NCI-H2171 (cell line): ENCODE data around the gene PTGER3.

ENCODE experiments used
- DNase-seq: peaks from one replicate; lab custom pipeline; 2025; lab: John Stamatoyannopoulos, UW

Gene PTGER3

GRCh38 chr1:71049951-71050598 lies 2.5 kb upstream of the PTGER3 start:
- peak; percentile 4 for DNase-seq

- DNase-seq = no peak
Measured at GRCh38 chr1:71046891-71047634, 553 bp downstream of the PTGER3 start.

DNA sequence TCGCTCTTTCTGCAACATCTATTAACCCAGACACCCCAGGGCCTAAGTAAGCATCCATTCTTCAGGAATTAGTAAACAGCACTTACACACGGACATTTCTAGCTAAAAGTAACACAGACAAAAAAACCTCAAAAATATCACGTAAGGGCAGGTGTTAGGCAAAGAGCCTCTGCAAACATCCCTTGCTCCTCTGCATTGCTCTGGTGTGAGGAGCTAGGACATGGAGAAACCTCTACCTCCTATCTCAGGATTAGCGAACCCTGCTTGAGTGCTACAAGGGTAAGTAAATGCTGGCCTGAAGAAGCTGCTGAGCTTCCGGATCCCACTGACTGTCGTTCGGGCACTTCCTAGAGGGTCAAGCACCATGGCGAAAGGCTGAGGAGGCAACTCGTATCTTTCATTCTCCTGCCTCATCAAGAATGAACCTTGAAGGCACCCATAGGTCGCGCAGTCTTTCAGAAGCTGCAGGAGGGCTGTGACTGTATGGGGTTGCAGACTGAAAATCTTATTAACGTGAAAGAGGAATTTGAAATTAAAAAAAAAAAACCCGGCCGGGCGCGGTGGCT lies 2.1 kb downstream of the PTGER3 start:
- no peak for DNase-seq

DNA sequence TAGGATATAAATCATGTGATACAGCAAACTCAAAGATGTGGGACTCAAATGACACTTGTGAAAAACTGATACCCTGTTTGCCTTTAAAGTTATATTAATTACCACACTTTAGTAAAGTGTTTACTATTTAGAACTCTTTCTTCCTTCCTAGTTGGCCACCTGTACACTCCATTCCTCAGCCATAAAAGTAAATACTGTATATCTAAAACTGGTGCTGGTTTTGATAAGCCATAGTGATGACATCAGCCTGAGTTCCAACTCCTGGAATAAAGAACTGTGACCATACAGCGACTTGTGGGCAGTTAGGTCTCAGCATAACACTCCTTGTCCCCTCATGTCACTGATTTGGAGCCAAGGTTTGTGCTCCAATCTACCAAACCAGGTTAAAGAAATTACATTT lies 2.8 kb downstream of the PTGER3 start:
- DNase-seq = no peak

- no peak for DNase-seq
Measured at GRCh38 chr1:71043065-71043464, 4.6 kb downstream of the PTGER3 start.

DNA sequence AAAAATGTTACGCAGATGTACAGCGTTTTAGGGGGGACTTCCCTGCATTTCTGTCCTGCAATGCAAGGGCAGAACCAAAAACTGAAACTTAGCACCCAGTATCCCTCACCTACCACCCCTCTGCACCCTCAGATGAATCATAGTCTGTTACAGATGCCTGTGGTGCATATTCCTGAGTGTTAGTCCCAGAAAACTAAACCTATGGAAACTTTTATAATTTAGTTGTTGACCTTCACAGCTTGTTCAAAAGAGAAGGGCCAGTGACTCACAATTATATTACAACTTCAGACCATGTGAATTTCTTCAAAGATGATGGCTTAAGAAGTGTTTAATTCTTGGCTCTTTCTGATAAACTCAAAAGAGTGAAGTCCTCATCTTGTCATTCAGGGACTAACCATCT lies 5.8 kb downstream of the PTGER3 start:
- DNase-seq = no peak

GRCh38 chr1:71039661-71040262 lies 7.9 kb downstream of the PTGER3 start:
- no peak for DNase-seq

DNA sequence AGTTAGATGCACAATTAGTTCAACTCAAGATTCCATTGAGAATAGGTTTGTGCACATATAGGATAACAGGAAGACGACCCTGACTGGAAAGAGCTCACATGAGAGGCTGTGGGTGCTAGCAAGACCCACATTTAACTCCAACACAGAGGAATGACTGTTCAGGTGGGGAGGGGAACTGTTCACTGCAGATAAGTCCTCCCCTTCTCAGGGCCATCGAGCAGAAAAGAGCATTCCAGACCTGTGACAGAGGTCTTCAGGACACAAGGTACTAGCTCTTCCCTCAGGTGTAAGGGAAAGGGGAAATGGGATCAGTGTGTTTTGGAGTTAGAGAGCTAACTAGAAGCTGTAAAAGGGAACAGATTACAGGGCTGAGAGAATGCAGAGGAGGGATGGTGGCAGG lies 8.7 kb downstream of the PTGER3 start:
- DNase-seq = no peak

- no peak for DNase-seq
Measured at GRCh38 chr1:71037829-71038620, 9.6 kb downstream of the PTGER3 start.

GRCh38 chr1:71037066-71037465 lies 10.6 kb downstream of the PTGER3 start:
- DNase-seq = no peak

DNA sequence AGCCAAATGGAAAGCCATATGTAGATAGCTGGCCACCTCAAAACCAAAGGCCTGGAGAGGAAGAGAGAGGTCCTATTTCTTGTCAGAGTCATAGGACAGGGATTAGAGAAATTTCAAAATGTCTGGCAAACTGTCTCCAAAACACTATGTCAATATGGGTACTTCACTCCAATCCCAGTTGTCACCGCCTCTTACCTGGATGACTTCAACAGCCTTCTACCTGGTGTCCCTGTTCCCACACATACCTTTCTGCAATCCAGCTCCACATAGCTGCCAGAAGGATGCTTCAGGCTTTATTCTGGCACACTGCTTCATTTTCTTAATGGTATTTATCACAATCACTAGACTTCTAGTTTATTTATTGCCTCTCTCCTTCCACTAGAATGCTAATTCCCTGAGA lies 14.5 kb downstream of the PTGER3 start:
- DNase-seq = no peak

DNA sequence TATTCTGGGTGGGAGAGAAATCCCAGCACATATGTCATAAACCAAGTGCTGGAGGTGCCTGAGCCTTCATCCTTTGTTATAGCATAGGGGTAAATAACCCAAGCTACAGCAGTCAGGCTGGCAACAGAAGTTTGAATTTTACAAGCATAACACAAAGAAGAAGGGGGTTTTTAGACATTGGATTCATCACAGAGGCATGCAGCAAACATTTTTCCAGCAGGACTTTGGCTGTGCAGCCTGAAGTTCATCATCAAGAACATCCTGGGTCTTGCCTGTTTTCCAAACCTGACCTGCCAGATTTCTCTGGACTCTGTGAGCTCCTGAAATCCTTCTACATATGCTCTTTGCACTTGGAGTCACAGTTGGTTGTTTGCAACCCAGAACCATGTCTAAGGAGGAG lies 16.2 kb downstream of the PTGER3 start:
- no peak for DNase-seq

- DNase-seq = no peak
Measured at GRCh38 chr1:71030026-71030425, 17.6 kb downstream of the PTGER3 start.

- DNase-seq = no peak
Measured at GRCh38 chr1:71028981-71029380, 18.6 kb downstream of the PTGER3 start.

- DNase-seq = no peak
Measured at GRCh38 chr1:71027991-71028390, 19.6 kb downstream of the PTGER3 start.

DNA sequence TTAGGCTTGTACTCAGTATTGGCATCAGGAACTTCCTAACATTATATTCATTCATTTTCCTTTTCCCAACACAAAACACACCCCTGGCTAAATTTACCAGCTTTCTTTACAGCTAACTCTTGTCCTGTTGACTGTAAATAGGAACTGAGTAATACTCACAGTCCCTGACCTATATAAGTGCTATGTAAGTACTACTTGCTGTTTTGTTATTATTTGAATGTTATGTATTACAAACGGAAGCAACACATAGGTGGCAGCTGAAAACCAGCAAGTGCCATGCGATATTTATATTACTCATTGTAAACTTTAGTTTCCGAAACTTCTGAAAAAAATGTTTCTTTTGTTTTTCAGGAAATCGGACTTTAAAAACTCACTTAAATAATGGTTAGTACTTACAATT lies 21.5 kb downstream of the PTGER3 start:
- DNase-seq = no peak

DNA sequence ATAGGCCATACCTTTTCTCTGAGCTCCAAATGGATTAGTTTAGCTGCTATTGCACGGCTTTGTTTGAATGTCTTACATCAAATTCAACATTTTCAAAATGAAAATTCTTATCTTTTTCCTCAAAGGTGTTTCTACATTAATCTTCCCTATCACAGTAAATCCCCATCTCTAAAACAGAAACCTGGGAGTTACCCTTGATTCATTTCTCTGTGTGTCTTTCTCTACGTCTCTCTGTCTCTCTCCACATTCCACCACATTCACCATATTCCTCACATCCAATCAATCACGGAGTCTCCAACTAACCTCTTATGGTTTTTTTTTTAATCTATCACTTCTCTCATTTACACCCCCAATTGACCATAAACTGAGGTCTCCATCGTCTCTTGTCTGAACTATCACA lies 24.1 kb downstream of the PTGER3 start:
- no peak for DNase-seq

DNA sequence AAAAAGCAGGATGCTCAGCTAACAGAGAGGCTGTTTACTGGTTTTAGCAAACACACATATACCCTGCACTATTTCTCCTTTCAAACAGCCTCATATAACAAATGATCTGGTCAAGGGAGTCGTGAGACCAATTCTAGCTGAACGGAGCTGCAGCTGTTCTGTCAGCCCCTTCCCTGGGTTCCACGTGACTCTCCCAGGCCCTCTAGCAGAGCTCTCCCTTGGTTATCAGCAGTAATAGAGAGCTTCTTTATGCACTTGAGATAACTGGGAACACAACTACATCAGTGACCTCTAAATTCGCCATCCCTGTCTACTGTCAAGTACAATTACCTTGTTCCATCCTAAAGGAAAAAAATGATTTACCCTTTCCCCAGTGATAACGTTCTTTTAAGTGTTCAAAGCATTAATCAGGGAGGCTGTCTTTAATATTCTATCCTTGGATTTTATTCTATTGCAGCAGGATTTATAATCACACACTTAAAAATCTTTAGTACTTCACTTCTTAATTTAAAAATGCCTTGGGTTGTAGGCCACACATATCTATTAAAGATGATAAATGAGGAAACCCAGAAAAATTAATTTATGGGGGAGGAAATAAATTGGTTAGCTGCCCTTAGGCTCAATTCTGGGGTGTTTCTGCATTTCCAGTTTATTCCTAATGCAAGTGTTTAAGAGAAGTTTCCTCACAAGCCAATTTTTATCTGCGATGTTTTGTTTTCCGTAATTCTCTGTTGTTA lies 28.2 kb downstream of the PTGER3 start:
- no peak for DNase-seq

- no peak for DNase-seq
Measured at GRCh38 chr1:71018791-71019190, 28.8 kb downstream of the PTGER3 start.

DNA sequence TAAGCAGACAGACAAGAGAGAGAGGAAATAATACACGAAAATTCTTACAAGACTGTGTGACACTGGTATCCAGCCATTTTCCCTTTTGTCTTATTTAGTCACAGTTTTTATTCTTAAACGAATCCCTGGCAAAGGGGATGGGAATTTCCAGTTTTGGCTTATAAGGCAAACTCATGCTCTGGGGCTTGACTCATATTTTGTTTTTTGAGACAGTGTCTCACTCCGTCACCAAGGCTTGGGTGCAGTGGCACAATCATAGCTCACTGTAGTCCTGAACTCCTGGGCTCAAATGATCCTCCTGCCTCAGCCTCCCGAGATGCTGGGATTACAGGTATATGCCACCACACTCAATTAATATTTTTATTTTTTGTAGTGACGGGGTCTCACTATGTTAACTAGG lies 31.9 kb downstream of the PTGER3 start:
- no peak for DNase-seq

GRCh38 chr1:71014178-71014579 lies 33.4 kb downstream of the PTGER3 start:
- DNase-seq = no peak
